ENCODE results near the gene XKR7.

GRCh38 chr20:31949877-31950646 lies 17.9 kb upstream of the XKR7 start:
- TF ChIP-seq CTCF (IDR thresholded peaks at IDR 0.05): no peak
- no peak for TF ChIP-seq ZFX (IDR thresholded peaks at IDR 0.05; ENCODE audit: borderline replicate concordance)
